GM21723 (cell line): Measurements from ENCODE around the gene FGFBP2.

Source experiments
- ATAC-seq: cut with Tn5 transposase; IDR thresholded peaks from one replicate; pipeline ENCODE4 v1.9.1; 2021; ENCODE audit warnings: mild to moderate bottlenecking, moderate library complexity; ENCODE audit not compliant: unreplicated experiment

FGFBP2 gene

DNA sequence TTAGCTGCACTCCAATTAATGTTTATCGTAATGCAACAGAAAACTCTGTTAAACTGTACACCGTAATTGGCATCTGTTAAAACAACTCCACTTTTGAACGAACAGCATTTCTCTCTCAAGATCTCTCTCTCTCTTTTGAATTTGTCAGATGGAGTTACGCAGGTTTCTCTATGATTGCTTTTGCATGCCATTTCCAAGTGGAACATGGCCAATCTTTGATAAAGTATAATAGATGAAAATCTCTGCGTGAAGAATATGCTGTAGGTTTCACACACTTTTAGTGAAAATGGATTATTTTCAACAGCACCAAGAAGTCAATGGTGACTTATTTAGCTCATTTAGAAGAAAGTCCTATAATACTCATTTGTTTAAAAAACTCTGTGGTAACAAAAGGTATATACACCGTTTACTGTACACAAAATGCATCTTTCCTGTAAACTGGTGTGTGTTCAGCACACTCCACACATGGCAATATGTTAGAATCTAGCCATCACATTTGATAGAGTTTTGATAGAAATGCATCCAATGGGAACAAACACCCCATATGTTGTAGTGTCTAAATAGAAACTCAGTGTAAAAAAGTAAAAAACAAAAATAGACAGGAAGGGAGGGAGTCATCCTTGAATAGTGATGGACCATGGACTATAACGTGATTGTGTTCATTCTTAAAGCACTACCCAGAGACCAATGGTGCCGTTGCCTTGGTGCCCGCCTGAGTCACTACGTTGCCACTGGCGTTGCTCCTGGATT is 5.8 kb upstream of the FGFBP2 start:
- ATAC-seq, result no peak

DNA sequence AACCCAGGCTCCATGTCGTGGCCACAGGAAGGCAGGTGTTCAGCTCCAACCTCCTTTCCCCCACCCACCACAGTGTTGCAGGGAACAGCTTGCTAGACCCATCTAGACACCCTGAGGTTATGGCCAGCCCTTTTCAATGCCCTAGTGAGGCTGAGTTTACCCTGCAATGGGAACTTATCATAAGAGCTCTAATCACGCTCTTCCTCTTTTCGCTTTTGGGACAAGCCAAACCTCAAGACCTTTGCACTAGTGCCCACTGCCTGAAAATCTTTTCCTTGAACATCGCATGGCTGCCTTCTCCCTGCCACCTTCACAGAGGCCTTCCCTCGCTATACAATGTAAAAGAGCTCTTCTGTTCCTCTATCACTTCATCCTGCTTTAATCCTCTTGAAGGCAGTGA is 2.4 kb upstream of the FGFBP2 start:
- ATAC-seq, result no peak

DNA sequence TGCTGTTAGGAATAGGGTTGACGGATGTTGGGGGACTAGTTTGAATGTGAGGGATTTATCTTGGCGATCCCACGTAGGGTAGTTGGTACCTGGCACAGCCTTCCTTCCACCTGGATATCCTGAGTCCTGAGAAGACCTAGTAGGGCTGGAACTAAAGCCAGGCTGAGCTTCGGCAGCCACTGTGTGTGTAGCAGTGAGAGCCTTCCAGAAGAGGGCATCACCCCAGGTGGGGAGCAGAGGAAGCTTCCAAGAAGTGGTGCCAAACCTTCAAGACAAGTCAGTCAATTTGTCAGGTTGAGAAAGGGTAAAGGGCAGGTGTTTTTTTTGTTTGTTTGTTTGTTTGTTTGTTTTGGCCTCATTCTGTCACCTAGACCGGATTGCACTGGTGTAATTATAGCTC is 1.2 kb upstream of the FGFBP2 start:
- ATAC-seq, result no peak

GRCh38 chr4:15963576-15963975 is 601 bp upstream of the FGFBP2 start:
- ATAC-seq, result peak; percentile 95

GRCh38 chr4:15961781-15962510 is 1.0 kb downstream of the FGFBP2 start:
- ATAC-seq, result no peak

DNA sequence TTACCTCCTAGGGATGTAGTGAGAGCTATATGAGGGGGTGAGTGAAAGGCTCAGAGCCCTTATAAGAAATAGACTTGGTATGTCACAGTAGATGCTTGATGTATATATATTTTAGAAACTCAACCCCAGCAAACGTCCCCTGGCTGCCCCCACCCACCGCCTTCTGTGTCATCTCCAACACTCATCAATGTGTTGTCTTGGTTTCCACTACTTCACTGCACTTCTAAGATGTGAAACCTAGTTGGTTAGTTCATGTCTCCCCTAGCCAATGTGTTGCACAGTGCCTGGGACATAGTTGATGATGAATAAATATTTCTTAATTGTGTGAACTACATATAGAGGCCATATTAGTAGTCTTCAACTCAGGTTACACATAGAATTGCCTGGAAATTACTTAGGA is 4.4 kb downstream of the FGFBP2 start:
- no peak for ATAC-seq

- peak; percentile 96 for ATAC-seq
Observed at GRCh38 chr4:15956179-15956850, 6.7 kb downstream of the FGFBP2 start.

DNA sequence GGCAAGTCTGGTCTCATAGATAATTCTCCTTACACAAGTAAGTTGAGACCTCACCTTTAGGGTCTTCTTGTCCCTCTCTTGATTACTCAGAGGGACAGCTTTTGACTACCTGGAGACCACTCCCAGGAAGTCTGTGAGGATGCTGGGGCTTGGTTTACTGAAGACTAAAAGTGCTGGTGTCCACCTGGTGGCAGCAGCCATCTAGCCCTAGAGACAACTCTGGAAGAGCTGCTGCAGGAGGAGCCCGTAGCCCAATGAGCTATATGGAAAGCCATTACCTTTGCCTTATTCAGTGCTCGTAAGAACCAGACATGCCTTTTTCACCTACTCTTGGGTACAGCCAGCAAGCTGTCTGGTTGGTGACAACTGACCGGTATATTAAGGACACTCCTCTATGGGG is 7.3 kb downstream of the FGFBP2 start:
- ATAC-seq, result no peak

GRCh38 chr4:15953625-15954024 is 9.3 kb downstream of the FGFBP2 start:
- no peak for ATAC-seq

GRCh38 chr4:15951781-15952180 is 11.2 kb downstream of the FGFBP2 start:
- ATAC-seq, result no peak

GRCh38 chr4:15948826-15949225 is 14.1 kb downstream of the FGFBP2 start:
- no peak for ATAC-seq

- no peak for ATAC-seq
Observed at GRCh38 chr4:15947684-15948083, 15.3 kb downstream of the FGFBP2 start.

- no peak for ATAC-seq
Observed at GRCh38 chr4:15945516-15945915, 17.5 kb downstream of the FGFBP2 start.

GRCh38 chr4:15944895-15945294 is 18.1 kb downstream of the FGFBP2 start:
- no peak for ATAC-seq

DNA sequence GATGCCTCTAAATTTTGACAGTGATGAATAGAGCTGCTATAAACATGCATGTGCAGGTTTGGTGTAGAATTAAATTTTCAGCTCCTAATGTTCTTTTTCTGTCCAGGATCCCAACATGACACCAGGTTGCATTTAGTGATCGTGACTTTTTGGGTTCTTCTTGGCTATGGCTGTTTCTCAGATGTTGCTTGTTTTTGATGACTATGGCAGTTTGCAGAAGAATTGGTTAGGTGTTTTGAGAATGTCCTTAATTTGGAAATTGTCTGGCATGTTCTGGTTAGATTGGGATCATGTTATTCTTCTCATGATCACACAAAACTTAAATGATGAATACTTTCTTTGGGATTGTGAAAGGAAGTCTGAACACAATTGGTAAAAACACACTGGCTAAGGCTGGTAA is 20.7 kb downstream of the FGFBP2 start:
- no peak for ATAC-seq

GRCh38 chr4:15938640-15939039 is 24.3 kb downstream of the FGFBP2 start, which contains the start of gene FGFBP1:
FGFBP1 (minus strand) TSS chr4:15938740; CDS start chr4:15936632, 2,108 bp downstream.
- no peak for ATAC-seq

- no peak for ATAC-seq
Observed at GRCh38 chr4:15938182-15938581, 24.8 kb downstream of the FGFBP2 start.

GRCh38 chr4:15936495-15936894 is 26.5 kb downstream of the FGFBP2 start:
- no peak for ATAC-seq

- no peak for ATAC-seq
Observed at GRCh38 chr4:15935504-15936402, 27.2 kb downstream of the FGFBP2 start.

DNA sequence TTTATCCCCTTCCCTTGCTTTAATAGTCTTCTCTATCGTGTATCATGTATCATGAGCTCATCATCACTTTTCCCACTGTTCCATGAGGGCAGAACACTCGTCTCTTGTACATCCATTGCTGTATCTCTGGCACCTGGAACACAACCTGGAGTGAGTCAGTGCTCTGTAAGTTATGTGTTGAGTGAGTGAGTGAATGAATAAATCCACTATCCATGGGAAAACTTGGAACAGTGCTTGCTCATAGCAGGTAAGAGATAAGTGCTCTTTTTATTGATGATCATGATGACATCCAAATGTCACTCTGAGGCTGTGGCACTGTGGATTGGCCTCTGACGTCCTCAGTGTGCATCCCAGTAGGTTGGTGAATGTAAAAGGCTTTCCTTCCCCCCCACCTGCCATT is 28.7 kb downstream of the FGFBP2 start:
- ATAC-seq, result no peak
